Duodenal mucosa (tissue), 2 donors: ENCODE measurements around the gene IFNL2.
A peak's percentile ranks its signal among the peaks of the same experiment; 100 is the strongest.
"Not testable (repeated sequence)": the region's sequence is repeated elsewhere in the genome, so short reads cannot be mapped to it uniquely, and the experiment has no call there.

Experiments
- H3K27ac ChIP-seq: one replicate; pipeline ENCODE4 v1.7.0; 2013; ENCODE audit warnings: low read depth, low read length
- H3K27me3 ChIP-seq, 2 donors: one replicate each; pipeline ENCODE4 v1.7.0; 2013; ENCODE audit warnings: low read length in 2 of 2, control low read depth in 1 of 2; ENCODE audit not compliant: insufficient read depth in 2 of 2, control insufficient read depth in 1 of 2
- H3K36me3 ChIP-seq, 2 donors: one replicate each; pipeline ENCODE4 v1.7.0; 2013; ENCODE audit warnings: low read length in 2 of 2, control low read depth in 1 of 2; ENCODE audit not compliant: insufficient read depth in 2 of 2, control insufficient read depth in 1 of 2
- H3K4me1 ChIP-seq, 2 donors: one replicate each; pipeline ENCODE4 v1.7.0; 2013; ENCODE audit warnings: low read length in 2 of 2, control low read depth in 1 of 2; ENCODE audit not compliant: insufficient read depth in 2 of 2, control insufficient read depth in 1 of 2
- H3K4me3 ChIP-seq, 2 donors: one replicate each; pipeline ENCODE4 v1.7.0; 2013; ENCODE audit warnings: low read length in 2 of 2, low read depth in 1 of 2
- H3K9ac ChIP-seq, 2 donors: one replicate each; pipeline ENCODE4 v1.7.0; 2013; ENCODE audit warnings: low read length in 2 of 2, low read depth in 1 of 2
- H3K9me3 ChIP-seq, 2 donors: one replicate each; pipeline ENCODE4 v1.7.0; 2013; ENCODE audit warnings: low read length in 2 of 2, control low read depth in 1 of 2; ENCODE audit not compliant: control insufficient read depth in 1 of 2

The IFNL2 gene

GRCh38 chr19:39304701-39305571, 36.7 kb downstream of the IFNL2 start:
- Histone ChIP-seq H3K27ac (no peak overlapping the region), H3K27me3 (peaks cover 19 to 34% of the 10 kb centered on the region in 2 donors), H3K9me3 (no peaks in the 10 kb centered on the region), H3K4me3 (no peak overlapping the region), H3K9ac (no peak overlapping the region), H3K4me1 (peaks cover 0 to 6% of the 10 kb centered on the region in 2 donors), H3K36me3 (no peaks in the 10 kb centered on the region)

DNA sequence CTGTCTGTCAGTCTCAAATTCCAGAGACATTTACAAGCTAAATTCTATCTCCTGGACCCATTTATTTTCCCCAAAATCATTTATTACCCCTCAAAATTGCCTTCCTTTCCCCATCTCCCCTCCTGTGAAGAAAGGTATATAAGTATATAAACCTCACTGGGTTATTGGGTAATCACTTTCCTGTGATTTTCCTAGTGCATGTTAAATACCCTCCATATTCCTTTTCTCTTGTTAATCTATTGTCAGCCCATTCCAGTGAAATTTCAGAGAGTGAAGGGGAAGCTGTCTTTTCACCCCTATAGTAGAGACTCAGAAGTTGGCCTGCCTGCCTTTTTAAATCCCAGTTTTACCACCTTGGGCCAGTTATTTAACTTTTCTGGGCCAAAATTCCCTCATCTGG, 37.9 kb downstream of the IFNL2 start:
- H3K9ac ChIP-seq, result no peak overlapping the region
- H3K4me3 ChIP-seq, result no peak overlapping the region
- no peaks in the 10 kb centered on the region for H3K9me3 ChIP-seq
- peaks cover 0 to 6% of the 10 kb centered on the region in 2 donors for H3K4me1 ChIP-seq
- H3K27ac ChIP-seq, result no peak overlapping the region
- H3K27me3 ChIP-seq, result peaks cover 19 to 34% of the 10 kb centered on the region in 2 donors
- H3K36me3 ChIP-seq, result no peaks in the 10 kb centered on the region

GRCh38 chr19:39307046-39307821, 39.0 kb downstream of the IFNL2 start:
- no peak overlapping the region for H3K27ac ChIP-seq
- H3K9me3 ChIP-seq, result no peaks in the 10 kb centered on the region
- H3K36me3 ChIP-seq, result no peaks in the 10 kb centered on the region
- H3K4me1 ChIP-seq, result peaks cover 0 to 6% of the 10 kb centered on the region in 2 donors
- no peak overlapping the region for H3K9ac ChIP-seq
- H3K27me3 ChIP-seq, result peaks cover 19 to 34% of the 10 kb centered on the region in 2 donors
- H3K4me3 ChIP-seq, result peak overlapping the region; percentile 17 to 36

DNA sequence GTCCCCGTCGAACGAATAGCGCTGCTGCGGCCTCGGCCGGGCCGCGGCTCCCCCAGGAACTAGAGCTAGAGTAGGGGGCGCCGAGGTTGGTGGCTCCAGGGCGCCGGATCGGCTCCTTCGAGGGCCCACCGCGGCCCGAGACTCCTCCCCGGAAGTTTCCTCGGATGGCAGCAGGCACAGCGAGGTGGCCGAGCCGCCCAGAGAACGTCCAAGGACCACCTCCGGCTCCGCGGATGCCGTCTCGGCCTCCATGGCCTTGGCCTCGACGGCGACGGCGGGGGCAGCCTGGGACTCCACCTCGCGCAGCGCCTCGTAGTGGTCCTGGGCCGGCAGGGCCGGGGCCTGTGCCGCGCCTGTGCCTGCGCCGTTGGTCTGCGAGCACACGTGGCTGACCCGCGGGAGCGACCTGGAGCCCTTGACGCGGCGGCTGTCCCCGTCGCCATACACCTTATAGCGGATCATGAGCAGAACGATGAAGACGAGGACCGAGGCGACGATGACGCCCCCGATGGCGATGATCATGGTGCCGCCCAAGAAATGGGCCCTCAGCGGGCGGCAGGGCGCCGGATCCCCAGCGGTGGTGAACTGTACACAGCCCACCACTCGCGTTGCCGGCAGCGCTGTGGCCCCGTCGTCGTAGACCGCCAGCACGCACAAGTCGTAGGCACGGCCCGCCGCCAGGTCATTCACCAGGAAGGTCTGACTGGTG, 39.8 kb downstream of the IFNL2 start:
- Histone ChIP-seq H3K36me3 (no peaks in the 10 kb centered on the region), H3K27ac (no peak overlapping the region), H3K4me1 (peaks cover 0 to 6% of the 10 kb centered on the region in 2 donors), H3K9me3 (no peaks in the 10 kb centered on the region), H3K27me3 (peaks cover 19 to 34% of the 10 kb centered on the region in 2 donors), H3K9ac (no peak overlapping the region), H3K4me3 (peak overlapping the region; percentile 10 to 36)

- Histone ChIP-seq H3K27ac (no peak overlapping the region), H3K9ac (no peak overlapping the region), H3K4me1 (peaks cover 0 to 6% of the 10 kb centered on the region in 2 donors), H3K27me3 (peaks cover 19 to 34% of the 10 kb centered on the region in 2 donors), H3K4me3 (no peak overlapping the region), H3K36me3 (no peaks in the 10 kb centered on the region), H3K9me3 (no peaks in the 10 kb centered on the region)
Measured at GRCh38 chr19:39308531-39309304, 40.5 kb downstream of the IFNL2 start.

DNA sequence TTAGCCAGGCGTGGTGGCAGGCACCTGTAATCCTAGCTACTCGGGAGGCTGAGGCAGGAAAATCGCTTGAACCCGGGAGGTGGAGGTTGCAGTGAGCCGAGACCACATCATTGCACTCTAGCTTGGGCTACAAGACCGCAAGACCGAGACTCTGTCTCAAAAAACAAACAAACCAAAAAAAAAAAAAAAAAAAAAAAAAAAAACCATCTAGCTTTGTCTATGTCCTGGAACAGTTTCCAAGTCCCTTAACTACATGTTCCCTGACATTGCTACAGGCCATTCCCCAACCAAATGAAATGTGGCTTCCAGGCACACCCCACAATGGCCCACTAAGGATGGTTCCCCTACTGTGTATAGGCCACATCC, 41.1 kb downstream of the IFNL2 start:
- peaks cover 19 to 30% of the 10 kb centered on the region in 2 donors for H3K27me3 ChIP-seq
- not testable (repeated sequence) for H3K36me3 ChIP-seq, H3K9ac ChIP-seq, H3K27ac ChIP-seq, H3K9me3 ChIP-seq, H3K4me3 ChIP-seq, H3K4me1 ChIP-seq

DNA sequence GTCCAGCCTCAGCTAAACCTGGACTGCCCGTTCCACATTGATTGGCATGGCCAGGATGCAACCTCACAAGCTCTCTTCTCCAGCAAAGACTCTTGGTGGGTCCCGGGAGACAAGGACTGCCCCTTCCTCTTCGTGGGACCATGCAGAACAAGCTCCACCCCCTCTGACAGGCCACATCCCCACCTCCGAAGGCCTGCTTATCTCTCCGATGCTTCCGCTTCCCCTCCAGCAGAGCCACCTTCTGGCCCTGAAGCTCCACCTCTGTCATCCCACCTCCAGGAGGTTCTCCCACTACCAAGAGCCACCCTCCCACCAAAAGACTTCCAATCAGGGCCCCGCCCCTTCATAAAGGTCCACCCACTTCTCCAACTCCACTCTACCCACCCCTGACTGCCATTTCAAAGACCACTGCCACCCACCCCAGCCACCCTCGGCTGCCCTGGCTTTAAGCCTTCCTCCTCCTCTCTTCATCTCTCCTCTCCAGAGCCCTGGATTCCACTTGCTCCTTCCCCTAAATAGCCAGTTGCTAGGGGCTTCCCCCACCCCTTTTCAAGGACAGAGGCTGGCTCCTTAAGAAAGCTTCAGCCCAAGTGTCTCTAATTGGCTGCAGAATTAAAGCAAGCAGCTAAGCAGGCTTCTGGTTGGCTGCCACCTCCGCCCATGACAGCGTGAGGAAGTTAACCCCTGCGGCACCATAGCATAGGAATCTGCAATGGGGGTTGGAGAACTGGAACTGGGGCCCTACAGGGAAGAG, 42.5 kb downstream of the IFNL2 start:
- H3K27ac ChIP-seq, result no peak overlapping the region
- peaks cover 0 to 6% of the 10 kb centered on the region in 2 donors for H3K4me1 ChIP-seq
- no peak overlapping the region for H3K4me3 ChIP-seq
- no peaks in the 10 kb centered on the region for H3K9me3 ChIP-seq
- H3K36me3 ChIP-seq, result no peaks in the 10 kb centered on the region
- H3K9ac ChIP-seq, result no peak overlapping the region
- peaks cover 16 to 19% of the 10 kb centered on the region in 2 donors for H3K27me3 ChIP-seq

- H3K4me1 ChIP-seq, result no peaks in the 10 kb centered on the region
- no peak overlapping the region for H3K27ac ChIP-seq
- no peaks in the 10 kb centered on the region for H3K36me3 ChIP-seq
- H3K9me3 ChIP-seq, result no peaks in the 10 kb centered on the region
- no peak overlapping the region for H3K4me3 ChIP-seq
- H3K9ac ChIP-seq, result no peak overlapping the region
- H3K27me3 ChIP-seq, result no peaks in the 10 kb centered on the region
Measured at GRCh38 chr19:39314016-39314728, 46.0 kb downstream of the IFNL2 start.
